MCF 10A (cell line): ENCODE data around the gene PHLPP1. TPM values are rescaled to one million over a fixed set of nuclear protein-coding genes. Genes with fewer than 3 reads are reported as not detected.

Experiments used
- BruUV-seq: library from RNA; stranded (reverse); fragments of 400-500 nt; replicated peaks from 2 replicates; lab custom pipeline; 2021; lab: Mats Ljungman, UMichigan
- CTCF ChIA-PET: fragments of 300-600 bp; sonication (Branson Sonifier 250); formaldehyde crosslinking; extraction: SDS; loops from one replicate; lab custom pipeline; 2021; ENCODE audit warnings: antibody characterized with exemption, inconsistent platforms; lab: Yijun Ruan, JAX
- POLR2A ChIA-PET: fragments of 300-600, 350-650 bp; sonication (Branson Sonifier 250); formaldehyde crosslinking; extraction: SDS; loops from one replicate; lab custom pipeline; 2020; ENCODE audit warnings: antibody characterized with exemption, inconsistent platforms; lab: Yijun Ruan, JAX
- DNase-seq: peaks from one replicate; pipeline ENCODE4 v3.0.0-alpha.2; 2018; ENCODE audit not compliant: unreplicated experiment
- H3K27ac Mint-ChIP-seq: one replicate; pipeline ENCODE4 v1.8.0; 2022; ENCODE audit warnings: mild to moderate bottlenecking, low read depth, mixed read lengths; ENCODE audit not compliant: unreplicated experiment
- H3K27me3 Mint-ChIP-seq: one replicate; pipeline ENCODE4 v1.8.0; 2022; ENCODE audit warnings: mixed read lengths; ENCODE audit not compliant: insufficient read depth, unreplicated experiment
- H3K36me3 Mint-ChIP-seq: one replicate; pipeline ENCODE4 v1.8.0; 2022; ENCODE audit warnings: mild to moderate bottlenecking, moderate library complexity, mixed read lengths; ENCODE audit not compliant: insufficient read depth, unreplicated experiment
- H3K4me1 Mint-ChIP-seq: one replicate; pipeline ENCODE4 v1.8.0; 2022; ENCODE audit warnings: mixed read lengths; ENCODE audit not compliant: insufficient read depth, unreplicated experiment
- H3K4me3 Mint-ChIP-seq: one replicate; pipeline ENCODE4 v1.8.0; 2022; ENCODE audit warnings: mild to moderate bottlenecking, moderate library complexity, mixed read lengths; ENCODE audit not compliant: unreplicated experiment
- H3K9me3 Mint-ChIP-seq: one replicate; pipeline ENCODE4 v1.8.0; 2022; ENCODE audit warnings: mixed read lengths; ENCODE audit not compliant: unreplicated experiment
- CTCF ChIP-seq: fragments of 200-600 bp; IDR thresholded peaks from one replicate; pipeline ENCODE4 v1.8.0; 2022; ENCODE audit warnings: antibody characterized with exemption, mild to moderate bottlenecking; ENCODE audit not compliant: unreplicated experiment
- intact Hi-C: fragments of 100-400 bp; cut with micrococcal nuclease; formaldehyde crosslinking; loops from 2 replicates; pipeline ENCODE4 v1.14.1; 2022
- total RNA-seq: library from RNA; stranded (reverse); gene quantifications from 2 replicates; pipeline ENCODE4 v1.2.3, GENCODE V29; 2022

Gene PHLPP1
- total RNA-seq, 1 experiment from 2014 or later: 13.1 TPM

GRCh38 chr18:62795813-62796212 lies 80.5 kb downstream of the PHLPP1 start:
- POLR2A ChIA-PET: interaction anchor here (0.8 to 2.5 kb wide), 4 partner anchors 19 to 80 kb away, joined by 3 to 11 read pairs (median 6); partner anchors contain the start of gene PHLPP1
- CTCF ChIA-PET: interaction anchor here (0.5 to 1.2 kb wide), 3 partner anchors 13 to 75 kb away, joined by 3 to 4 read pairs (median 3); no protein-coding TSS in a partner anchor
- no TSS peak for BruUV-seq
- no peaks in the 10 kb centered on the region for H3K9me3 Mint-ChIP-seq
- H3K27ac Mint-ChIP-seq: no peak overlapping the region
- DNase-seq: no peak
- intact Hi-C loops: no loop called here
- no peak for TF ChIP-seq CTCF
- H3K36me3 Mint-ChIP-seq: no peaks in the 10 kb centered on the region
- H3K27me3 Mint-ChIP-seq: no peaks in the 10 kb centered on the region
- H3K4me3 Mint-ChIP-seq: no peak overlapping the region
- H3K4me1 Mint-ChIP-seq: peaks cover 8% of the 10 kb centered on the region

GRCh38 chr18:62796216-62796621 lies 80.9 kb downstream of the PHLPP1 start:
- Mint-ChIP-seq H3K27me3 (no peaks in the 10 kb centered on the region), H3K4me3 (no peak overlapping the region), H3K9me3 (no peaks in the 10 kb centered on the region), H3K4me1 (peaks cover 4% of the 10 kb centered on the region), H3K36me3 (no peaks in the 10 kb centered on the region), H3K27ac (no peak overlapping the region)
- ChIA-PET POLR2A (interaction anchor here (0.8 to 2.5 kb wide), 4 partner anchors 18 to 81 kb away, joined by 3 to 11 read pairs (median 6); partner anchors contain the start of gene PHLPP1), CTCF (interaction anchor here (0.9 to 1.2 kb wide), 2 partner anchors 13 to 76 kb away, joined by 3 to 4 read pairs; no protein-coding TSS in a partner anchor)
- BruUV-seq: no TSS peak
- intact Hi-C loops: no loop called here
- no peak for DNase-seq
- TF ChIP-seq CTCF: no peak

- CTCF ChIA-PET: interaction anchor here (0.7 to 1.0 kb wide), 3 partner anchors 17 to 66 kb away, joined by 3 read pairs; no protein-coding TSS in a partner anchor
- no peaks in the 10 kb centered on the region for H3K4me1 Mint-ChIP-seq
- no peaks in the 10 kb centered on the region for H3K27me3 Mint-ChIP-seq
- TF ChIP-seq CTCF: no peak
- no peak for DNase-seq
- no peak overlapping the region for H3K27ac Mint-ChIP-seq
- no TSS peak for BruUV-seq
- intact Hi-C loops: no loop called here
- POLR2A ChIA-PET: interaction anchor here (0.5 to 2.5 kb wide), 4 partner anchors 10 to 81 kb away, joined by 3 to 11 read pairs (median 4); partner anchors contain the start of gene PHLPP1
- no peaks in the 10 kb centered on the region for H3K36me3 Mint-ChIP-seq
- no peaks in the 10 kb centered on the region for H3K9me3 Mint-ChIP-seq
- no peak overlapping the region for H3K4me3 Mint-ChIP-seq
These were observed 82.0 kb downstream of the PHLPP1 start for GRCh38 chr18:62797329-62797728.

GRCh38 chr18:62799977-62800376 lies 84.6 kb downstream of the PHLPP1 start:
- no TSS peak for BruUV-seq
- H3K27ac Mint-ChIP-seq: no peak overlapping the region

More at GRCh38 chr18:62799977-62800376, 84.6 kb downstream of the PHLPP1 start:
- H3K4me3 Mint-ChIP-seq: no peak overlapping the region
- H3K27me3 Mint-ChIP-seq: no peaks in the 10 kb centered on the region
- CTCF ChIA-PET: interaction anchor here (0.6 to 1.6 kb wide), 6 partner anchors 17 to 638 kb away, joined by 3 to 5 read pairs (median 4); no protein-coding TSS in a partner anchor
- intact Hi-C loops: loop anchor here (5.0 to 10.0 kb wide), 2 partner anchors 135 to 213 kb away; no protein-coding TSS in a partner anchor
- no peak for DNase-seq
- POLR2A ChIA-PET: interaction anchor here (1.5 to 5.7 kb wide), 5 partner anchors 9 to 82 kb away, joined by 4 to 62 read pairs (median 5); partner anchors contain the start of gene PHLPP1
- H3K9me3 Mint-ChIP-seq: no peaks in the 10 kb centered on the region
- no peak for TF ChIP-seq CTCF
- peaks cover 5% of the 10 kb centered on the region for H3K4me1 Mint-ChIP-seq
- no peaks in the 10 kb centered on the region for H3K36me3 Mint-ChIP-seq
